NCI-H774 (cell line): ENCODE results near the gene TSR1.
"Not testable (repeated sequence)": the region's sequence is repeated elsewhere in the genome, so short reads cannot be mapped to it uniquely, and the experiment has no call there.

Source experiments
- DNase-seq: peaks from one replicate; lab custom pipeline; 2025; lab: John Stamatoyannopoulos, UW

The TSR1 gene

GRCh38 chr17:2336852-2337543 lies 741 bp upstream of the TSR1 start, which contains the start of gene SGSM2:
Gene SGSM2, plus strand, starts transcription at chr17:2337501. Its CDS starts 188 bp downstream, at chr17:2337689.
- peak; percentile 7 for DNase-seq

GRCh38 chr17:2335726-2336214 lies 487 bp downstream of the TSR1 start:
- no peak for DNase-seq

- DNase-seq = no peak
Measured at GRCh38 chr17:2331303-2331702, 5.0 kb downstream of the TSR1 start.

GRCh38 chr17:2323629-2324314 lies 12.5 kb downstream of the TSR1 start:
- no peak for DNase-seq

GRCh38 chr17:2321399-2321798 lies 14.9 kb downstream of the TSR1 start:
- DNase-seq = no peak

GRCh38 chr17:2319051-2319450 lies 17.2 kb downstream of the TSR1 start:
- DNase-seq = no peak

- no peak for DNase-seq
Measured at GRCh38 chr17:2317796-2318195, 18.5 kb downstream of the TSR1 start.

GRCh38 chr17:2316916-2317205 lies 19.4 kb downstream of the TSR1 start:
- DNase-seq = not testable (repeated sequence)

GRCh38 chr17:2312736-2313135 lies 23.5 kb downstream of the TSR1 start:
- no peak for DNase-seq

- no peak for DNase-seq
Measured at GRCh38 chr17:2309338-2310154, 26.7 kb downstream of the TSR1 start.

GRCh38 chr17:2304931-2305330 lies 31.3 kb downstream of the TSR1 start:
- no peak for DNase-seq

- peak; percentile 77 for DNase-seq
Measured at GRCh38 chr17:2303204-2304188, 32.8 kb downstream of the TSR1 start, which contains the start of the genes SMG6 and SRR. Gene SMG6, minus strand, starts transcription at chr17:2303785. Its CDS starts 65 bp downstream, at chr17:2303720. Gene SRR, plus strand, starts transcription at chr17:2303950. Its CDS starts 11,611 bp downstream, at chr17:2315561.

- no peak for DNase-seq
Measured at GRCh38 chr17:2302778-2303203, 33.5 kb downstream of the TSR1 start.

GRCh38 chr17:2299756-2300155 lies 36.5 kb downstream of the TSR1 start:
- DNase-seq = no peak

GRCh38 chr17:2299136-2299535 lies 37.1 kb downstream of the TSR1 start:
- no peak for DNase-seq

- no peak for DNase-seq
Measured at GRCh38 chr17:2297023-2297422, 39.2 kb downstream of the TSR1 start.

GRCh38 chr17:2295575-2295974 lies 40.7 kb downstream of the TSR1 start:
- no peak for DNase-seq

- DNase-seq = no peak
Measured at GRCh38 chr17:2292100-2292499, 44.2 kb downstream of the TSR1 start.

GRCh38 chr17:2289878-2290478 lies 46.3 kb downstream of the TSR1 start:
- no peak for DNase-seq

GRCh38 chr17:2283302-2283701 lies 53.0 kb downstream of the TSR1 start:
- no peak for DNase-seq
